ENCODE measurements around the gene EIF5AL1. TPM values are rescaled to one million over a fixed set of nuclear protein-coding genes. Genes with fewer than 3 reads are reported as not detected.
"Not testable (repeated sequence)": the region's sequence is repeated elsewhere in the genome, so short reads cannot be mapped to it uniquely, and the experiment has no call there.

EIF5AL1 gene
- total and polyA plus RNA-seq, 9 of the 15 experiments (the other 6 are each of a cell fraction or from before 2014, with no cell fraction given), result 0.03 to 3.4 (median 0.53) TPM; not detected in 1

DNA sequence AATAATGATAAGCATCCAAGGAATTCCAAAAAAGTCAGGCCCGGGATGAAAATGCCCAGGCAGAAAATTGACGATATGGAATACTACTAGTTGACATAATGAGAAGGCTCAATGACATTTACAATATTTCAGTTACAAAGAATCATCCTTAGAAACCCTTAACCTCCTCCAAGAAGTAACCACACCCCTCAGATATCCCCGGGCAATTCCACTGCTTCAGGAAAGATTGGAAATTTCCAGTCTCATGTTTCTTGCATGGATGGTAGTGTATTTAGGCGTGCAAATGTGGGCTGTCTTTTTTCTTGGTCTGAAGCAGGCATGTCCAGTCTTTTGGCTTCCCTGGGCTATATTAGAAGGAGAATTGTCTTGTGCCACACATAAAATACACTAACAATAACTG lies 5.2 kb downstream of the EIF5AL1 start:
- H3K4me1 ChIP-seq (replicated peaks in 1 of 2; ENCODE audit: control insufficient read depth in 2 of 2, insufficient read depth in 2 of 2, low read length in 2 of 2); H2AFZ ChIP-seq (ENCODE audit: low read depth, low read length); in situ Hi-C loops (cut with MboI); H4K20me1 ChIP-seq (replicated peaks; ENCODE audit: control insufficient read depth, insufficient read depth, low read length); H3K9ac ChIP-seq (ENCODE audit: insufficient read depth in 1 of 2, low read depth in 2 of 2, low read length in 2 of 2); BruUV-seq (replicated peaks); intact Hi-C loops (cut with micrococcal nuclease); H3K9me3 ChIP-seq (replicated peaks; ENCODE audit: control insufficient read depth, insufficient read depth, low read depth, low read length); CTCF ChIA-PET (ENCODE audit: low intra/inter-chr PET ratio); H3K27me3 ChIP-seq (ENCODE audit: control insufficient read depth in 2 of 2, insufficient read depth in 2 of 2, low read length in 2 of 2); FAIRE-seq; H3K27ac ChIP-seq (ENCODE audit: extremely low read depth, low read depth, low read length); H3K79me2 ChIP-seq (ENCODE audit: control insufficient read depth, insufficient read depth, low read length); DNase-seq (ENCODE audit: extremely low read depth in 1 of 4, low spot score in 3 of 4); POLR2A ChIA-PET; H3K4me2 ChIP-seq (ENCODE audit: insufficient read depth, low read length); H3K4me3 ChIP-seq; H3K36me3 ChIP-seq (ENCODE audit: control insufficient read depth, insufficient read depth, low read length); ATAC-seq; H3K9me1 ChIP-seq (ENCODE audit: control insufficient read depth, insufficient read depth, low read length): not testable (repeated sequence)
- WGBS (ENCODE audit: insufficient coverage, low coverage, missing lambda C conversion rate), result no CpG with 5 or more reads among the region's 4 CpGs

GRCh38 chr10:79521751-79522150 lies 9.4 kb downstream of the EIF5AL1 start:
- CTCF ChIA-PET (ENCODE audit: low intra/inter-chr PET ratio); POLR2A ChIA-PET: not testable (repeated sequence)
- WGBS (ENCODE audit: insufficient coverage, low coverage, missing lambda C conversion rate), result 0% methylated on average over 6 of the region's 6 CpGs

GRCh38 chr10:79522464-79522863 lies 10.1 kb downstream of the EIF5AL1 start:
- H3K27me3 ChIP-seq (ENCODE audit: control insufficient read depth in 2 of 2, insufficient read depth in 2 of 2, low read length in 2 of 2), result peaks cover 0 to 11% of the 10 kb centered on the region in 2 experiments; a peak in 3 of 5 replicates
- H3K4me3 ChIP-seq; H3K4me2 ChIP-seq (ENCODE audit: insufficient read depth, low read length); H3K9me3 ChIP-seq (replicated peaks; ENCODE audit: control insufficient read depth, insufficient read depth, low read depth, low read length); FAIRE-seq; DNase-seq (ENCODE audit: extremely low read depth in 1 of 4, low spot score in 3 of 4); H4K20me1 ChIP-seq (replicated peaks; ENCODE audit: control insufficient read depth, insufficient read depth, low read length); H3K9me1 ChIP-seq (ENCODE audit: control insufficient read depth, insufficient read depth, low read length); intact Hi-C loops (cut with micrococcal nuclease); H3K4me1 ChIP-seq (replicated peaks in 1 of 2; ENCODE audit: control insufficient read depth in 2 of 2, insufficient read depth in 2 of 2, low read length in 2 of 2); H2AFZ ChIP-seq (ENCODE audit: low read depth, low read length); ATAC-seq; H3K79me2 ChIP-seq (ENCODE audit: control insufficient read depth, insufficient read depth, low read length); H3K27ac ChIP-seq (ENCODE audit: extremely low read depth, low read depth, low read length); H3K9ac ChIP-seq (ENCODE audit: insufficient read depth in 1 of 2, low read depth in 2 of 2, low read length in 2 of 2); BruUV-seq (replicated peaks); CTCF ChIA-PET (ENCODE audit: low intra/inter-chr PET ratio); H3K36me3 ChIP-seq (ENCODE audit: control insufficient read depth, insufficient read depth, low read length); POLR2A ChIA-PET; in situ Hi-C loops (cut with MboI): not testable (repeated sequence)
- WGBS (ENCODE audit: insufficient coverage, low coverage, missing lambda C conversion rate), result 0% methylated on average over 2 of the region's 4 CpGs

More at GRCh38 chr10:79521751-79522150, 9.4 kb downstream of the EIF5AL1 start:
- H3K27me3 ChIP-seq (ENCODE audit: control insufficient read depth in 2 of 2, insufficient read depth in 2 of 2, low read length in 2 of 2), result peaks cover 0 to 11% of the 10 kb centered on the region in 2 experiments; a peak in 3 of 5 replicates
- H2AFZ ChIP-seq (ENCODE audit: low read depth, low read length); H3K4me1 ChIP-seq (replicated peaks in 1 of 2; ENCODE audit: control insufficient read depth in 2 of 2, insufficient read depth in 2 of 2, low read length in 2 of 2); BruUV-seq (replicated peaks); H3K4me2 ChIP-seq (ENCODE audit: insufficient read depth, low read length); H3K9ac ChIP-seq (ENCODE audit: insufficient read depth in 1 of 2, low read depth in 2 of 2, low read length in 2 of 2); H3K9me1 ChIP-seq (ENCODE audit: control insufficient read depth, insufficient read depth, low read length); H3K9me3 ChIP-seq (replicated peaks; ENCODE audit: control insufficient read depth, insufficient read depth, low read depth, low read length); H3K27ac ChIP-seq (ENCODE audit: extremely low read depth, low read depth, low read length); H4K20me1 ChIP-seq (replicated peaks; ENCODE audit: control insufficient read depth, insufficient read depth, low read length); ATAC-seq; H3K36me3 ChIP-seq (ENCODE audit: control insufficient read depth, insufficient read depth, low read length); H3K4me3 ChIP-seq; DNase-seq (ENCODE audit: extremely low read depth in 1 of 4, low spot score in 3 of 4); intact Hi-C loops (cut with micrococcal nuclease); H3K79me2 ChIP-seq (ENCODE audit: control insufficient read depth, insufficient read depth, low read length); FAIRE-seq; in situ Hi-C loops (cut with MboI): not testable (repeated sequence)
